Nephron (organoid): ENCODE measurements around the gene TRIM8.

Source experiments
- H3K27ac Mint-ChIP-seq, 3 experiments: 2 replicates each; pipeline ENCODE4 v1.8.0; 2020; ENCODE audit warnings: mixed read lengths in 3 of 3, mild to moderate bottlenecking in 2 of 3, moderate library complexity in 1 of 3
- H3K27me3 Mint-ChIP-seq: 2 replicates; pipeline ENCODE4 v1.8.0; 2021; ENCODE audit warnings: low read depth, mild to moderate bottlenecking, moderate library complexity, mixed read lengths
- H3K36me3 Mint-ChIP-seq: 2 replicates; pipeline ENCODE4 v1.8.0; 2020; ENCODE audit warnings: low read depth, mixed read lengths
- H3K4me1 Mint-ChIP-seq: 2 replicates; pipeline ENCODE4 v1.8.0; 2020; ENCODE audit warnings: mixed read lengths
- H3K4me3 Mint-ChIP-seq, 3 experiments: 2 replicates each; pipeline ENCODE4 v1.8.0; 2020; ENCODE audit warnings: mild to moderate bottlenecking in 3 of 3, mixed read lengths in 3 of 3, moderate library complexity in 2 of 3
- H3K9me3 Mint-ChIP-seq: 2 replicates; pipeline ENCODE4 v1.8.0; 2020; ENCODE audit warnings: mixed read lengths
- CTCF ChIP-seq, 3 experiments: fragments of 200-600 bp; sonication (generic); IDR thresholded peaks; one replicate each; pipeline ENCODE4 v1.5.0; 2021; ENCODE audit warnings: antibody characterized with exemption in 3 of 3; ENCODE audit not compliant: unreplicated experiment in 3 of 3

The TRIM8 gene

GRCh38 chr10:102657451-102657850 is 13.2 kb downstream of the TRIM8 start:
- H3K9me3 Mint-ChIP-seq: no peaks in the 10 kb centered on the region
- TF ChIP-seq CTCF (IDR thresholded peaks at IDR 0.05; ENCODE audit: unreplicated experiment in 3 of 3): no peak
- peaks cover 30% of the 10 kb centered on the region for H3K4me1 Mint-ChIP-seq
- peaks cover 37% of the 10 kb centered on the region for H3K36me3 Mint-ChIP-seq
- H3K27me3 Mint-ChIP-seq: no peaks in the 10 kb centered on the region
- H3K4me3 Mint-ChIP-seq: no peak overlapping the region
- peak overlapping the region; percentile 40 to 73 (median 57) for H3K27ac Mint-ChIP-seq

DNA sequence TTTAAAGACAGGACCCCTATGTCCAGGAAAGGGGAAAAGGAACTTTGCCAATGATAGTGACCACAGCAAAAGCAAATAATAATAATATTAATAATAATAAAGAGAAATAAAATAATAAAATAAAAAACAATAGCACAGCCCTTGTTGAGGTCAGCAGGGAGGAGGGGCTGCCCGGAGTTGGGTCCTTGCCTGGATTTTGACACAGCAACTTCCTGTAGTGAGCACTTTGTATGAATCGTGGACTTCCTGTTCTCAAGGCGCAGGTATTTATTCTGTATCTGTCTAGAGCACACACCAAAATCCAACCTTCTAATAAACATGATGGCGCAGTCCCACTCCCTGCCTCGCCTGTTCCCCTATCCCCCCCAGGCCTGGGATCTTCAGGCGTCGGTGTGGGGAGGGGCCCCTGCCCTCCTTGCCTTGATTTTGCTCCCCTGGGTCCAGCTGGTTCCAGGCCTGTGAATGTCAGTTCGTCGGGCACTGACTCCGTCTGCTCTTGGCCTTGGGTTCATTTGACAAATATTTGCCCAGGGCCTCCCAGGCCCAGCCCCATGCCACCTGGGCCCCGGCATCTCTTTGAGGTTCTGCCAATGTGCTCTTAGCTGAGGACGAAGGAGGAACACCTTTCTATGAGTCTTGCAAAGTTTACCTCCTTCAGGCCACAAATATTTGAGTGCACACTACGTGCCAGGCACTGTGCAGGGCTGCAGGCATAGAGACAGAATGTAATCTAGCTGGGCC is 13.9 kb downstream of the TRIM8 start:
- Mint-ChIP-seq H3K27ac (peak overlapping the region in 2 of 3 experiments; percentile 57 to 73), H3K4me3 (no peak overlapping the region), H3K4me1 (peaks cover 23% of the 10 kb centered on the region), H3K27me3 (no peaks in the 10 kb centered on the region), H3K36me3 (peaks cover 32% of the 10 kb centered on the region), H3K9me3 (no peaks in the 10 kb centered on the region)
- TF ChIP-seq CTCF (IDR thresholded peaks at IDR 0.05; ENCODE audit: unreplicated experiment in 3 of 3): no peak

DNA sequence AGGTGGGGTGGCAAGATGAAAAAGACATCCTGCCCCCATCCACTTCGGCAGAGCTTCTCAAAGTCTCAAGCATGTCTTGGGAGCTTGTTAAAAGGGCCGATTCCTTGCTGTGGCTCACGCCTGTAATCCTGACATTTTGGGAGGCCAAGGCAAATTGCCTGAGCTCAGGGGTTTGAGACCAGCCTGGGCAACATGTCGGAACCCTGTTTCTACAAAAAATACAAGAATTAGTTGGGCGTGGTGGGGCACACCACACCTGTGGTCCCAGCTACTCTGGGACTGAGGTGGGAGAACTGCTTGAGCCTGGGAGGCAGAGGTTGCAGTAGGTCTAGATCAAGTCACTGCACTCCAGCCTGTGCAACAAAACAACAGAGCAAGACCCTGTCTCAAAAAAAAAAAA is 14.5 kb downstream of the TRIM8 start:
- no peak overlapping the region for H3K27ac Mint-ChIP-seq
- H3K4me1 Mint-ChIP-seq: peaks cover 16% of the 10 kb centered on the region
- no peak for TF ChIP-seq CTCF (IDR thresholded peaks at IDR 0.05; ENCODE audit: unreplicated experiment in 3 of 3)
- H3K9me3 Mint-ChIP-seq: no peaks in the 10 kb centered on the region
- H3K4me3 Mint-ChIP-seq: no peak overlapping the region
- H3K27me3 Mint-ChIP-seq: no peaks in the 10 kb centered on the region
- H3K36me3 Mint-ChIP-seq: peaks cover 26% of the 10 kb centered on the region

GRCh38 chr10:102660888-102661657 is 16.8 kb downstream of the TRIM8 start:
- Mint-ChIP-seq H3K4me3 (no peak overlapping the region), H3K27me3 (no peaks in the 10 kb centered on the region), H3K36me3 (peaks cover 16% of the 10 kb centered on the region)

GRCh38 chr10:102661658-102662028 is 17.4 kb downstream of the TRIM8 start:
- Mint-ChIP-seq H3K4me1 (peaks cover 28% of the 10 kb centered on the region), H3K27me3 (no peaks in the 10 kb centered on the region), H3K36me3 (peaks cover 11% of the 10 kb centered on the region), H3K9me3 (no peaks in the 10 kb centered on the region), H3K27ac (peak overlapping the region; percentile 39 to 71 (median 61)), H3K4me3 (no peak overlapping the region)
- TF ChIP-seq CTCF (IDR thresholded peaks at IDR 0.05; ENCODE audit: unreplicated experiment in 3 of 3): no peak

More at GRCh38 chr10:102660888-102661657, 16.8 kb downstream of the TRIM8 start:
- peaks cover 24% of the 10 kb centered on the region for H3K4me1 Mint-ChIP-seq
- no peak for TF ChIP-seq CTCF (IDR thresholded peaks at IDR 0.05; ENCODE audit: unreplicated experiment in 3 of 3)
- H3K9me3 Mint-ChIP-seq: no peaks in the 10 kb centered on the region
- peak overlapping the region; percentile 61 to 90 (median 88) for H3K27ac Mint-ChIP-seq
